ENCODE measurements around the gene P2RX4.

GRCh38 chr12:121259074-121259473 is 49.1 kb downstream of the P2RX4 start:
- no peak for TF ChIP-seq CTCF (IDR thresholded peaks at IDR 0.05)
- no peak for TF ChIP-seq POLR2A (IDR thresholded peaks at IDR 0.05)

Data from adrenal gland (tissue), 5 donors.